IPS DF 19.7 (cell line): ENCODE results near the gene ALOX15B.
"Not testable (repeated sequence)": the region's sequence is repeated elsewhere in the genome, so short reads cannot be mapped to it uniquely, and the experiment has no call there.

Experiments used
- DNase-seq: peaks from one replicate; pipeline ENCODE4 v3.0.0-alpha.2; 2013; ENCODE audit warnings: low read depth, low spot score

Gene ALOX15B

GRCh38 chr17:8013731-8014557 lies 24.9 kb upstream of the ALOX15B start:
- no peak for DNase-seq

DNA sequence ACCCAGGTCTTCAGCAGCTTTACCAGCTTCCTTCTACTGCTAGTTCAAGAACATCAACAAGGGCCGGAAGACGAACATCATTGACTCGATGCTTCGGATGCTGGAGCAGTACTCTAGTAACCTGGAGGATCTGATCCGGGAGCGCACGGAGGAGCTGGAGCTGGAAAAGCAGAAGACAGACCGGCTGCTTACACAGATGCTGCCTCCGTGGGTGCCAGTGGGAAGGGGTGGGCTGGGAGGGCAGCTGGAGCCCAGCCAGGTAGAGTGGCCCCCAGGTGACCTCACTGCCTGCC lies 24.4 kb upstream of the ALOX15B start:
- DNase-seq, result no peak

- DNase-seq, result no peak
These were observed 23.5 kb upstream of the ALOX15B start for GRCh38 chr17:8015236-8015956.

GRCh38 chr17:8015957-8016631 lies 22.8 kb upstream of the ALOX15B start:
- DNase-seq, result no peak

- DNase-seq, result no peak
These were observed 22.0 kb upstream of the ALOX15B start for GRCh38 chr17:8016632-8017424.

DNA sequence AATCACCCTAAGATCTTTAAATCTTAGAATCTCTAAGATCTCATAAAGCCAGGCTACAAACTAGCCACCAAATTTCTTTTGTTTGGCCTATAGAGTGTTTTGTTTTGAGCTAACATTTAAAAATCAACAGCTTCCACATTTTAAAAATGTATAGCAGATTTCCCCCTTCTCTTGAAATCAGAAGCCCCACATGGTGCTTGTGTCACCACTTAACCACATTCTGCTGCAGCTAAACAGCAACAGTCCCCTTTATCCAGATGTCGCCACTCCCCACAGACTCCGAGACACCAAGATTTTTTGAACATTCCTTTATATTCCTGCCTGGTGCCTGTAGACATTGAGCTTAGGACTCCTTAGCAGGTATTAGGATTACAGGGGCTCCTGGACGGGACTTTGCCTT lies 20.4 kb upstream of the ALOX15B start:
- DNase-seq, result no peak

DNA sequence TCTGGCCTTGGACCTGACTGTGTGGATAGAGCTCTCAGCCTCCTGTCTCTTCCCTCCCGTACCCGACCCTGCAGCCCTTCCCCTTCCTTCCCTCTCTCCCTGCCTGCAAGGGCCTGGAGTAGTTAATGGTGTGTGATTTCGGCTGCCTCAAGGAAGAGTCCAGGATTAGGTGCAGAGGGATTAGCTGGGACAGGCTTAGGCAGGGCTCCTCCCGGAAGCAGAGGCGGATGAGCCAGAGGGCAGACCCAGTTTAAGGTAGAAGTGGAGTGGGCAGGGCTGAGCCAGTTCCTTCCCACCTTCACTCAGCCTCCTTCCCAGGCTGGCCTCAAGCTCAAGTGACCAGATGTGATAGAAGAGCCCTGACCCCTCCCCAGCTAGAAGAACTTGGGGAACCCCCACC lies 19.7 kb upstream of the ALOX15B start:
- DNase-seq, result no peak

- DNase-seq, result no peak
These were observed 18.9 kb upstream of the ALOX15B start for GRCh38 chr17:8019665-8020650.

DNA sequence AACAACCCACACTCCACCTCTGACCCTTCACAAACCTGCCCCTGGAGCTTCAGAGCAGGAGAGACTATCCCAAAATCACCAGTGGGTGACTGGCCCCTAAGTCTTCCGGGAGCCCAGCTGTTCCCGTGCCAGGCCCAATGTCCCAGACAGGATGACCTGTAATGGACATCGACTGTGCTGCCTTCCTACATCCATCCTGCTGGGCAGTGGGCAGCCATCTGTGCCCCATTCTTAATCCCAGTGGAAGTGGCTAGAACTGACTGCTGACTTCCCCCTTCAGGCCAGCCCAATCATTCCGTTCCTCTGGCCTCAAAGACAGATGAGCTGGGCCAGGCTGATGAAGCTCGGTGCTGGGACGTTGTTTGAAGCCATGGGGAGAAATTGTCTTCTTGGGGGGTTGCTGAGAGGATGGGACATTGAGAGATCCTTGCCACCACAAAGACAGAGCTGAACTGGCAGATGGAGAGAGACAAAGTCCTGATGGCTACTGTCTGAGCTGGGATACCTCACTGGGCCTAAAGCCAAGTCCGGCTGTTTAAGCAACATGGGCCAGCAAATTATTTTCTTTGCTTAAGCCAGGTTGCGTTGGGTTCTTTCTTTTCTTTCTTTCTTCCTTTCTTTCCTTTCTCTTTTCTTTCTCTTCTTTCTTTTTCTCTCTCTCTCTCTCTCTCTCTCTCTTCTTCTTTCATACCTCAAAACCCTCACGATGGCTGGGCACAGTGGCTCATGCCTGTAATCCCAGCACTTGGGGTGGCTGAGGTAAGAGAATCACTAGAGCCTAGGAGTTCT lies 17.9 kb upstream of the ALOX15B start:
- DNase-seq, result no peak

DNA sequence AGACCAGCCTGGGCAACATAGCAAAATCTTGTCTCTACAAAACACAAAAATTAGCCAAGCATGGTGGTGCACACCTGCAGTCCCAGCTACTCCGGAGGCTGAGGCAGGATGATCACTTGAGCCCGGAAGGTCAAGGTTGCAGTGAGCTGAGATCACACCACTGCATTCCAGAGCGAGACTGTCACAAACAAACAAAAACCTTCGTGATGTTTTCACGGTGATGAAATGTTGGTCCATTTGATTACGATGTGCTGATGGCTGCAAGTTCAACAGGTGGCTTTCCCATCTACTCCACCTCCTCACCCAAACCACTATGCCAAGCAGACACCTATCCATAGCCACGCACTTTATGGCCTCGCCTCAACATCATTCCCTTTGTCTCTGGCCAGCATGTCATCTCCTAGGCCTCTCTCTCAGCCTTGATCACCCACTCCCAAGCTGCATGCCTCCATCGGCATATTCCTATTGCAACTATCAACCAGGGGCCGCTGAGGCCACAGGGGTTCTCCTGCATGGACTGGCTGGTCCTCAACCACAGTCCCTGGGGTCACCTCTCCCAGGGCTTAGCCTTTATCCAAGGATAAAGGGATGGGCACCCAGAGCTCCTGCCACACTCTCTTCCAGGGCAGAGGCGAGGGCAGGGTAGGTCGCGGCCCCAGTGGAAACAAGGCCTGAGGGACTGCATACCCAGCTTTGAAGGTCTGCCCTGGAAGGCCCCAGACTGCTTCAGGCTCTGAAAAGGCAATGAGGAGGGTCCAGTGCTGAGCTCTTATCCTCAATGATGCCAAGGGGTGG lies 17.1 kb upstream of the ALOX15B start:
- DNase-seq, result no peak

DNA sequence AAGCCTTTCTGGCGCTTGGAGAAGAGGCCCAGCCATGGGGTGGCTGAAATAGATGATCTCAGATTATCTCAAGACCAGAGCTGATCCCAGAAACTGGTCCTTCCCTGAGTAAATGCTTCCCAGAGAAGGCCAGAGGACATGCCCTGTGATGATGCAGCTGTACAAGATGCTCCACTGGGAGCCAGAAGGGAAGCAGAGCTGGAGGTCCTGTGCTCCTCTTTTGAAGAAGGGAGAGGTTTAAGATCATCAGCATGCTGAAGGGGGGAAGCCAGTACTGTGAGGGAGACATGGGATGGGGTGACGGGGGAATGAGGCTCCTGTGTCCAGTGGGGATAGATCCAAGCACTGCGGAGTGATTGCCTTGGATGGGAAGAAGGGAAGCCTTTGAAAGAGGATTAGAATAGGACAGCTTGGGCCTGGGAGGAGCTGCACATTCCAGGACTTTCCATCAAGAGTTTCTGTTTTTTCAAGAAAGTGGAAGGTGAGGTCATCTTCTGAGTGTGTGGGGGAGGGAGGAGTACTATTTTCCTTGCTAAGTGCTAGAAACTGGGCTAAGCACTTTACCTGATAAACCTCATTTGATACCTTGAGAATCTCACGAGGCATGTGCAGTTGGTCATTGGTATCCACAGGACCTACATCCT lies 16.4 kb upstream of the ALOX15B start:
- no peak for DNase-seq

DNA sequence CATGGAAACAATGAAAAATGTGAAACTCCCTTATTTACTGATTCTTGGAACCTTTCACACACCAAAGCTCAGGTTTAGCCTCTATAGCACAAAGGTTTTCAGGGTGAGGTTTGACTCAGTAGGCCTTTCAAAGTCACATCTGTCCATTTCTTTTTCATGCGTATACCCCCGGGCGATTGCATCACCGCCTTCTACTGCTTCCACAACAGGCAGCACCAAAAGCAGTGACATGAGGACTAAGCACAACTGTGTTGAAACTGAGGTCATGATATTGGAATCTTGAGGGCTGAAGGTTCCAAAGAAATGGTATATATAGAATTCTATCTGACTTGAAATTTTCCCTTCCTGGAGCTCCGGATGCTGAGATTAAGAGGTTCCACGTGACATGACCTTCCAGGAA lies 14.7 kb upstream of the ALOX15B start:
- DNase-seq, result not testable (repeated sequence)

- DNase-seq, result no peak
These were observed 13.5 kb upstream of the ALOX15B start for GRCh38 chr17:8025176-8025911.

GRCh38 chr17:8029121-8029520 lies 9.7 kb upstream of the ALOX15B start:
- no peak for DNase-seq

- DNase-seq, result no peak
These were observed 7.6 kb upstream of the ALOX15B start for GRCh38 chr17:8031261-8031661.

DNA sequence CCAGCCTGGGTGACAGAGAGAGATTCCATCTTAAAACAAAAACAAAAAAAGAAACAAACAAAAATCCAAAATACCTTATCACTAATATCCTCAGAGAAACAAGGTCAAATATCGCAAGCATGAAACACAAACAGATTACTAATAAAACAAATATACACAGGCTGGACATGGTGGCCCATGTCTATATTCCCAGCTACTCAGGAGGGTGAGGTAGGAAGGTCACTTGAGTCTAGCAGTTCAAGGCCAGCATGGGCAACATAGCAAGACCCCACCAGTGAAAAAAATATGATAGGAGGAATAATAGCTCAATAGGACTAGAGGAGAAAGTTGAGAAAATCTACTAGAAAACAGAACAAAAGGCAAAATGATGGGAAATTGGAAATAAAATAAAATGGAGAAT lies 6.9 kb upstream of the ALOX15B start:
- DNase-seq, result no peak

- no peak for DNase-seq
These were observed 6.4 kb upstream of the ALOX15B start for GRCh38 chr17:8032442-8032841.

GRCh38 chr17:8039611-8040168 lies 831 bp downstream of the ALOX15B start:
- no peak for DNase-seq
